Testis (tissue), 2 donors: Measurements from ENCODE around the gene RBM20.

Experiments
- POLR2A ChIP-seq: fragments of 450-650 bp; IDR thresholded peaks from one replicate; pipeline ENCODE4 v1.6.1; 2017; ENCODE audit warnings: antibody characterized with exemption, mild to moderate bottlenecking, moderate library complexity
- TF ChIP-seq, protein P1 (sequence below), 3 experiments: fragments of 450-650 bp in 2 of 3; fragments of 200-600 bp in 1 of 3; sonication (generic) in 1 of 3; IDR thresholded peaks; one replicate each; pipeline ENCODE4 v1.5.1; 2016 to 2019; ENCODE audit warnings: antibody characterized with exemption in 3 of 3, mild to moderate bottlenecking in 2 of 3, moderate library complexity in 1 of 3

DNA sequence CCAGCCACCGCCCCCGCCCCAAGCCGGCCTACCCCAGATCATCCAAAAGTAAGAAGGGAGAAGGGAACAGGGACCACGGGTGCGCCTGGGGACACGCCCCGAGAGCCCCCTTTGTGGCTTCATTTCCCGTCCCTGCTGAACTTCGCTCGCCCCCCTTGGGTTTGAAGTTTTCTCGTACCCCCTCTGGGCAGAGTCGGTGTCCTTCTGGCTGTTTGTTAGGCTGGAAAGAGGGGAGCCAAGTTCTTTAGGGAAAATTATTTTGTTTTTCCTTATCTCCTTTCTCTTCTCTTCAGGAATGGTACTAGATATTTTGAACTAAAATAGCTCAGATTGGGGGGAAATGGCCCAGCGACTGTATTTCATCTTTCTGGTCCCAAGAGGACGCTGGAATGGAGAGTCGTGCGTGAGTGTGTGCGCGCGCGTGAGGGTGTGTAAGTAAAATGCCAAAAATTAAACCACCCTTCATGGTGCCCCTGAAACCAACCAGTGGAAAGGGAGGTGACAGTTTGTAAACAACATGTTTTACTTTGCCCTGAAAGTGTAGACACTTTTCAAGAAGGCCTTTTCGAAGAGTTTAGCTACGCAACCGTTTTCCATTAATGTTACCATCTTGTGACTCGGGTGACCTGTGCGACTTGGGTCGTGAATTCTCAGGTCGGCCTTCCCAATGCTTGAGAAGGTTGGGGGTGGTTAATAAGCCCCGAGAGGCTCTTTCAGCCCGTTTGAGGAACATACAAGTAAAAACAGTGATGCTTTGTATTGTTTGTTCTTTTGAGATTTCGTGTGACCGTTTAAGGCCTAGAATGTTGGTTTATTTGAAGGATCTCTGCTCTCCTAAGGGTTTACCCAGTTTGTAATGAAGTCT is 694 bp downstream of the RBM20 start:
- TF ChIP-seq, protein P1, sequence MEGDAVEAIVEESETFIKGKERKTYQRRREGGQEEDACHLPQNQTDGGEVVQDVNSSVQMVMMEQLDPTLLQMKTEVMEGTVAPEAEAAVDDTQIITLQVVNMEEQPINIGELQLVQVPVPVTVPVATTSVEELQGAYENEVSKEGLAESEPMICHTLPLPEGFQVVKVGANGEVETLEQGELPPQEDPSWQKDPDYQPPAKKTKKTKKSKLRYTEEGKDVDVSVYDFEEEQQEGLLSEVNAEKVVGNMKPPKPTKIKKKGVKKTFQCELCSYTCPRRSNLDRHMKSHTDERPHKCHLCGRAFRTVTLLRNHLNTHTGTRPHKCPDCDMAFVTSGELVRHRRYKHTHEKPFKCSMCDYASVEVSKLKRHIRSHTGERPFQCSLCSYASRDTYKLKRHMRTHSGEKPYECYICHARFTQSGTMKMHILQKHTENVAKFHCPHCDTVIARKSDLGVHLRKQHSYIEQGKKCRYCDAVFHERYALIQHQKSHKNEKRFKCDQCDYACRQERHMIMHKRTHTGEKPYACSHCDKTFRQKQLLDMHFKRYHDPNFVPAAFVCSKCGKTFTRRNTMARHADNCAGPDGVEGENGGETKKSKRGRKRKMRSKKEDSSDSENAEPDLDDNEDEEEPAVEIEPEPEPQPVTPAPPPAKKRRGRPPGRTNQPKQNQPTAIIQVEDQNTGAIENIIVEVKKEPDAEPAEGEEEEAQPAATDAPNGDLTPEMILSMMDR (IDR thresholded peaks at IDR 0.05) = no peak
- TF ChIP-seq POLR2A = no peak
